Duodenal mucosa (tissue), 2 donors: ENCODE measurements around the gene APOLD1.
"Not testable (repeated sequence)": the region's sequence is repeated elsewhere in the genome, so short reads cannot be mapped to it uniquely, and the experiment has no call there.

ENCODE experiments used
- H3K27ac ChIP-seq: one replicate; pipeline ENCODE4 v1.7.0; 2013; ENCODE audit warnings: low read depth, low read length
- H3K27me3 ChIP-seq, 2 donors: one replicate each; pipeline ENCODE4 v1.7.0; 2013; ENCODE audit warnings: low read length in 2 of 2, control low read depth in 1 of 2; ENCODE audit not compliant: insufficient read depth in 2 of 2, control insufficient read depth in 1 of 2
- H3K36me3 ChIP-seq, 2 donors: one replicate each; pipeline ENCODE4 v1.7.0; 2013; ENCODE audit warnings: low read length in 2 of 2, control low read depth in 1 of 2; ENCODE audit not compliant: insufficient read depth in 2 of 2, control insufficient read depth in 1 of 2
- H3K4me1 ChIP-seq, 2 donors: one replicate each; pipeline ENCODE4 v1.7.0; 2013; ENCODE audit warnings: low read length in 2 of 2, control low read depth in 1 of 2; ENCODE audit not compliant: insufficient read depth in 2 of 2, control insufficient read depth in 1 of 2
- H3K4me3 ChIP-seq, 2 donors: one replicate each; pipeline ENCODE4 v1.7.0; 2013; ENCODE audit warnings: low read length in 2 of 2, low read depth in 1 of 2
- H3K9ac ChIP-seq, 2 donors: one replicate each; pipeline ENCODE4 v1.7.0; 2013; ENCODE audit warnings: low read length in 2 of 2, low read depth in 1 of 2
- H3K9me3 ChIP-seq, 2 donors: one replicate each; pipeline ENCODE4 v1.7.0; 2013; ENCODE audit warnings: low read length in 2 of 2, control low read depth in 1 of 2; ENCODE audit not compliant: control insufficient read depth in 1 of 2

Gene APOLD1

GRCh38 chr12:12784911-12785814 lies at the start of gene APOLD1:
Gene APOLD1 (plus strand): TSS chr12:12785659. CDS start chr12:12785692, 33 bp downstream.
- H3K9ac ChIP-seq = peak within 1 kb of the TSS; percentile 86 to 97
- H3K27ac ChIP-seq = peak within 1 kb of the TSS; percentile 79
- no peaks in the 10 kb centered on the region for H3K27me3 ChIP-seq
- no peaks in the 10 kb centered on the region for H3K36me3 ChIP-seq
- peak within 1 kb of the TSS; percentile 89 to 90 for H3K4me3 ChIP-seq
- no peaks in the 10 kb centered on the region for H3K9me3 ChIP-seq
- H3K4me1 ChIP-seq = peaks cover 29 to 33% of the 10 kb centered on the region in 2 donors

DNA sequence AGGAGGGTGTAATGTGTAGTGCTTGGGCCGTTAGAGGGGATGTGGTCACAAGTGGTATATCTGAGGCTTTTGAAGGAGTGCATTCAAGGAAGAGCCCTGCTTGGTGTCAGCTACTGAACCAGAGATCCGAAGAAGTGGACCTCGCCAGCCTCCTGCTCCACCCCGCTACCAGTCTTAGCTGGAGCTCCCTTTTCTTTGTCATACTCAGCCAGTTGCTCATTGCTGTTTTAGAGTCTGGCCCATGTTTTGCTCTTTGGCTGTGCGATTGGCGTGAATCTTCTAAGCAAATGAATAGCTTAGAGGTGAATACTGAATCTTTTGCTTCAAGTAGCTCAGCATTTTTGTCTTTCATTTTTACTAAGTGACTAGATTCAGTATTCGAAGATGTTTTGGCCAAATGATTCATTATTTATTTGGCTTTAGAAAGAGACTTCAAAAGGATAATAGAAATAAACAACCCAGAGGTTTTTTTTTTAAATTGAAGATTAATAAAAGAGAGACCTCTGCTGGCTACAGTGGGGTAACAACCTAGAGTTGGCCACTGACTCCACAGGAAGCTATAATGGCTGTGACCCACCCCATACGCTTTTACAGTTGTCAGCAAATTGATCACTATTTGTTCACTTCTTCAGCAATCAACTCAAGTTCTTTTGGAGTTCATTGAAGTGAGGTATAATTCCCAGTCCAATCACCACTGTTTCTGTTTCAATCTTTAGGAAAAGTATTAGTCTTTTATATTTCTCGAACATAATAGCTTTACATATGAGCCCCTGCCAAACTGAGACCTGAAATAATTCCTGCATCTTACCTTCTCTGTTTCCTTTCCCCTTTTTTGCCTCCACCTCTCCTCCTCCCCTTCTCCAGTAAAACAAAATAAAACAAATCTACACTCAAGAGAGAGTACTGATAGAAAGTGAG lies 48.4 kb upstream of the APOLD1 start:
- H3K4me3 ChIP-seq = peak overlapping the region; percentile 18 to 64
- no peaks in the 10 kb centered on the region for H3K9me3 ChIP-seq
- H3K36me3 ChIP-seq = no peaks in the 10 kb centered on the region
- H3K9ac ChIP-seq = peak overlapping the region; percentile 44 to 72
- H3K27me3 ChIP-seq = no peaks in the 10 kb centered on the region
- peaks cover 31 to 34% of the 10 kb centered on the region in 2 donors for H3K4me1 ChIP-seq
- no peak overlapping the region for H3K27ac ChIP-seq

- not testable (repeated sequence) for H3K9ac ChIP-seq, H3K27ac ChIP-seq, H3K4me3 ChIP-seq, H3K36me3 ChIP-seq, H3K27me3 ChIP-seq, H3K9me3 ChIP-seq
- H3K4me1 ChIP-seq = peaks cover 31 to 34% of the 10 kb centered on the region in 2 donors
Measured at GRCh38 chr12:12738152-12738551, 47.3 kb upstream of the APOLD1 start.

GRCh38 chr12:12741660-12742059 lies 43.8 kb upstream of the APOLD1 start:
- H3K36me3 ChIP-seq = no peaks in the 10 kb centered on the region
- H3K27ac ChIP-seq = no peak overlapping the region
- peak overlapping the region; percentile 8 to 32 for H3K4me3 ChIP-seq
- H3K9ac ChIP-seq = peak overlapping the region in 1 of 2 donors; percentile 21
- no peaks in the 10 kb centered on the region for H3K9me3 ChIP-seq
- peaks cover 11 to 12% of the 10 kb centered on the region in 2 donors for H3K4me1 ChIP-seq
- no peaks in the 10 kb centered on the region for H3K27me3 ChIP-seq

GRCh38 chr12:12744546-12745305 lies 40.7 kb upstream of the APOLD1 start:
- Histone ChIP-seq H3K4me1 (peaks cover 4 to 13% of the 10 kb centered on the region in 2 donors), H3K36me3 (no peaks in the 10 kb centered on the region), H3K27ac (no peak overlapping the region), H3K4me3 (no peak overlapping the region), H3K27me3 (no peaks in the 10 kb centered on the region), H3K9ac (peak overlapping the region in 1 of 2 donors; percentile 14), H3K9me3 (no peaks in the 10 kb centered on the region)

- Histone ChIP-seq H3K36me3 (no peaks in the 10 kb centered on the region), H3K4me1 (peaks cover 4 to 13% of the 10 kb centered on the region in 2 donors), H3K9ac (no peak overlapping the region), H3K27me3 (no peaks in the 10 kb centered on the region), H3K9me3 (no peaks in the 10 kb centered on the region), H3K27ac (no peak overlapping the region), H3K4me3 (no peak overlapping the region)
Measured at GRCh38 chr12:12745576-12746211, 39.8 kb upstream of the APOLD1 start.

DNA sequence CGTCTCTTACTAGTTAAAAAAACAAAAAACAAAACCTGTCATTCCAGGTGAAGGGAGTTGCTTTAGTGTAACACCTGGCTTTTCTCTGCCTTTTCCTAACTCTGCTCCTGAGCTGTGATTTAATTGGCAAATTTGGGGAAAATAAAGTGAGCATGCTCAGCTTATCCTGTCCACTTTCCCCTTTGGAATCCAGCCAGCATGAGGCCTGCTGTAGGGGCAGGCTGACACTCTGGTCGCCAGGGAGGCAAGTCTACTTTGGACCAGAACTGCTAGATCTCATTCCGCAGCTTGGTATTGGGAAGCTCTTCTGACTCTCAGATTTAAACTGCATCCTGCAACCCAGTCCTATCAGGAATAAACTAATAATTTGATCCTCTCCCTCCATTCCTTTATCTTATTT lies 38.2 kb upstream of the APOLD1 start:
- Histone ChIP-seq H3K4me1 (peaks cover 0 to 4% of the 10 kb centered on the region in 2 donors), H3K9me3 (no peaks in the 10 kb centered on the region), H3K36me3 (no peaks in the 10 kb centered on the region), H3K27ac (no peak overlapping the region), H3K27me3 (no peaks in the 10 kb centered on the region), H3K4me3 (no peak overlapping the region), H3K9ac (no peak overlapping the region)

- Histone ChIP-seq H3K36me3 (no peaks in the 10 kb centered on the region), H3K9me3 (no peaks in the 10 kb centered on the region), H3K4me1 (peaks cover 0 to 4% of the 10 kb centered on the region in 2 donors), H3K27ac (no peak overlapping the region), H3K9ac (no peak overlapping the region), H3K27me3 (no peaks in the 10 kb centered on the region), H3K4me3 (no peak overlapping the region)
Measured at GRCh38 chr12:12748044-12748443, 37.4 kb upstream of the APOLD1 start.

DNA sequence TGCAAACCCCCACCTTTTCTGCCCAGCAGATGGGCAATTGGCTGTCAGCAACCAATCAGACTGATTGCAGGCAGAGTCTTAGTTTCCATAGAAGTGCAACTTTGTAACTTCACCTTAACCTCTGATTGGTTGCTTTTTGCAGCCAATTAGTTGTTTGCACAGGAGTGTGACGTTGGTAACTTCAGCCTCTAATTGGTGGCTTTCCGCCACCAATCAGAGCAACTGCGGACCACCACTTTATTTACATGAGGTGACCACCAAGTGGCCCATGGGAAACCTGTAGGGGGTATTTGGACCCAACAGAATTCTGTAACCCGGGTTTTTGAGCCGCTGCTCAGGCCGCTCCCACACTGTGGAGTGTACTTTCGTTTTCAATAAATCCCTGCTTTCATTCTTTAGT lies 36.0 kb upstream of the APOLD1 start:
- Histone ChIP-seq H3K9ac (peak overlapping the region; percentile 14 to 45), H3K36me3 (no peaks in the 10 kb centered on the region), H3K27ac (no peak overlapping the region)

More for the DNA sequence above, 36.0 kb upstream of the APOLD1 start:
- H3K4me1 ChIP-seq = peaks cover 0 to 4% of the 10 kb centered on the region in 2 donors
- H3K27me3 ChIP-seq = no peaks in the 10 kb centered on the region
- H3K4me3 ChIP-seq = peak overlapping the region; percentile 38 to 70
- no peaks in the 10 kb centered on the region for H3K9me3 ChIP-seq
